Testis (tissue), 3 donors: ENCODE measurements around the gene ESRRB. TPM values are rescaled to one million over a fixed set of nuclear protein-coding genes. Genes with fewer than 3 reads are reported as not detected.

ENCODE experiments used
- DNase-seq: peaks from one replicate; pipeline ENCODE4 v3.0.0-alpha.2; 2019
- H3K27ac ChIP-seq, 2 donors: fragments of 200-600 bp; sonication (generic); one replicate each; pipeline ENCODE4 v1.5.1; 2019
- H3K27me3 ChIP-seq: fragments of 200-600 bp; sonication (generic); one replicate; pipeline ENCODE4 v1.5.1; 2019
- H3K36me3 ChIP-seq: fragments of 200-600 bp; sonication (generic); one replicate; pipeline ENCODE4 v1.5.1; 2017; ENCODE audit warnings: low read depth; ENCODE audit errors: missing control alignments
- H3K4me1 ChIP-seq: fragments of 200-600 bp; sonication (generic); one replicate; pipeline ENCODE4 v1.5.1; 2019
- H3K4me3 ChIP-seq, 2 donors: fragments of 200-600 bp; sonication (generic); one replicate each; pipeline ENCODE4 v1.5.1; 2017 to 2019
- H3K9me3 ChIP-seq: fragments of 200-600 bp; sonication (generic); one replicate; pipeline ENCODE4 v1.5.1; 2017
- CTCF ChIP-seq, 3 experiments: fragments of 450-650 bp in 2 of 3; fragments of 200-600 bp in 1 of 3; sonication (generic) in 1 of 3; IDR thresholded peaks; one replicate each; pipeline ENCODE4 v1.5.1; 2016 to 2019; ENCODE audit warnings: antibody characterized with exemption in 3 of 3, mild to moderate bottlenecking in 2 of 3, moderate library complexity in 1 of 3
- POLR2A ChIP-seq: fragments of 450-650 bp; IDR thresholded peaks from one replicate; pipeline ENCODE4 v1.6.1; 2017; ENCODE audit warnings: antibody characterized with exemption, mild to moderate bottlenecking, moderate library complexity
- WGBS, 2 donors: methylation state at CpG; one replicate each; pipeline ENCODE4 v1.1.5; 2018; 5-methylcytosine and 5-hydroxymethylcytosine counted together
- intact Hi-C: fragments of 100-400 bp; cut with DNase I; formaldehyde crosslinking; loops from one replicate; pipeline ENCODE4 v1.15.1; 2023; ENCODE audit warnings: low total_unique reads
- polyA plus RNA-seq: library from polyadenylated mRNA; stranded (reverse); fragments of 350-450 nt; fragmentation: Illumina TruSeq; extraction: RNeasy Lipid Tissue Mini Kit (QIAGEN cat#74804); gene quantifications from one replicate; pipeline ENCODE4 v1.2.3, GENCODE V29; 2014; ENCODE audit warnings: low read depth, low replicate concordance; ENCODE audit not compliant: insufficient read depth
- total RNA-seq, 2 donors: library from RNA; depleted of rRNA; stranded (reverse); fragments of >200 nt; gene quantifications; one replicate each; pipeline ENCODE4 v1.2.3, GENCODE V29; 2016

The ESRRB gene
- total and polyA plus RNA-seq, 3 donors from 2014 or later, result 2.5 to 3.3 (median 2.8) TPM

- Histone ChIP-seq H3K4me3 (no peak overlapping the region), H3K27ac (no peak overlapping the region), H3K36me3 (no peaks in the 10 kb centered on the region), H3K9me3 (no peaks in the 10 kb centered on the region), H3K4me1 (no peaks in the 10 kb centered on the region), H3K27me3 (no peaks in the 10 kb centered on the region)
- 78 to 83% methylated on average over 5 of the region's 5 CpGs for WGBS, 2 donors
- DNase-seq, result no peak
- TF ChIP-seq CTCF (IDR thresholded peaks at IDR 0.05) (no peak), POLR2A (no peak)
- intact Hi-C loops, result no loop called here
These were observed 18.6 kb downstream of the ESRRB start for GRCh38 chr14:76394569-76394968.

- Histone ChIP-seq H3K36me3 (no peaks in the 10 kb centered on the region), H3K4me1 (no peaks in the 10 kb centered on the region), H3K9me3 (no peaks in the 10 kb centered on the region), H3K4me3 (no peak overlapping the region), H3K27me3 (no peaks in the 10 kb centered on the region), H3K27ac (no peak overlapping the region)
- 82 to 84% methylated on average over 8 of the region's 8 CpGs for WGBS, 2 donors
- TF ChIP-seq CTCF (IDR thresholded peaks at IDR 0.05), result no peak
- no peak for TF ChIP-seq POLR2A
- DNase-seq, result no peak
- intact Hi-C loops, result no loop called here
These were observed 19.2 kb downstream of the ESRRB start for GRCh38 chr14:76395161-76395560.

- Histone ChIP-seq H3K9me3 (no peaks in the 10 kb centered on the region), H3K4me3 (no peak overlapping the region), H3K4me1 (no peaks in the 10 kb centered on the region), H3K27ac (no peak overlapping the region), H3K36me3 (no peaks in the 10 kb centered on the region), H3K27me3 (no peaks in the 10 kb centered on the region)
- intact Hi-C loops, result no loop called here
- TF ChIP-seq POLR2A (no peak), CTCF (IDR thresholded peaks at IDR 0.05) (no peak)
- 55 to 66% methylated on average over 17 to 19 of the region's 19 CpGs for WGBS, 2 donors
- DNase-seq, result no peak
These were observed 20.8 kb downstream of the ESRRB start for GRCh38 chr14:76396714-76397187.

GRCh38 chr14:76405627-76406026 lies 29.7 kb downstream of the ESRRB start:
- no peak overlapping the region for H3K27ac ChIP-seq
- H3K27me3 ChIP-seq, result no peaks in the 10 kb centered on the region
- WGBS, 2 donors, result 93% methylated on average over 7 of the region's 7 CpGs
- intact Hi-C loops, result no loop called here
- no peak overlapping the region for H3K4me3 ChIP-seq
- no peaks in the 10 kb centered on the region for H3K36me3 ChIP-seq
- TF ChIP-seq POLR2A (no peak), CTCF (IDR thresholded peaks at IDR 0.05) (no peak)
- no peak for DNase-seq
- H3K9me3 ChIP-seq, result no peaks in the 10 kb centered on the region
- no peaks in the 10 kb centered on the region for H3K4me1 ChIP-seq

- no peak overlapping the region for H3K4me3 ChIP-seq
- 81 to 88% methylated on average over 5 to 9 of the region's 9 CpGs for WGBS, 2 donors
- no peak for DNase-seq
- intact Hi-C loops, result no loop called here
- H3K27ac ChIP-seq, result no peak overlapping the region
- H3K9me3 ChIP-seq, result no peaks in the 10 kb centered on the region
- no peaks in the 10 kb centered on the region for H3K36me3 ChIP-seq
- no peak for TF ChIP-seq CTCF (IDR thresholded peaks at IDR 0.05)
- TF ChIP-seq POLR2A, result no peak
- no peaks in the 10 kb centered on the region for H3K4me1 ChIP-seq
- H3K27me3 ChIP-seq, result no peaks in the 10 kb centered on the region
These were observed 31.7 kb downstream of the ESRRB start for GRCh38 chr14:76407449-76408150.
